ENCODE data around the gene ANKRD52. TPM values are rescaled to one million over a fixed set of nuclear protein-coding genes. Genes with fewer than 3 reads are reported as not detected.
A peak's percentile ranks its signal among the peaks of the same experiment; 100 is the strongest.

ANKRD52 gene
- total RNA-seq, 1 donor from 2014 or later: 48.5 TPM

DNA sequence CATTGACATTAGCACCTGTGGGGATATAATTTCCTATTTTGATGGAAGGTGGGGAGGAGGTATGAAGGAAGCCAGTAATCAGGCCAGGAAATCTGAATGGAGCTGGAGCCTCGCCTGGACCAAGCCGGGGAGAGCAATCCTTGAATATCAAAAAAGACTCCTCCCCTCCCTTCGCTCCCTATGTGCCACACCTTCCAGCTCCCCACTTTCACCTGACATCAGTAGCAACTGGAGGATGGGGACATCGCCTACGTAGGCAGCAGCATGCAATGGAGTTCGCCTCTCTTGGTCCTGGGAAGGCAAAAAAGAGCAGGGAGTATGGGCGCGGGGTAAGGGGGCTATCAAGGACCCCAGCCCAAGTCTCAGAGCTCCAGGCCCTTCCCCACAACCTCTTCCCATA, 1.1 kb downstream of the ANKRD52 start:
- Mint-ChIP-seq H3K9me3 (ENCODE audit: unreplicated experiment) (no peaks in the 10 kb centered on the region), H3K4me3 (ENCODE audit: unreplicated experiment) (peak overlapping the region; percentile 94), H3K4me1 (ENCODE audit: unreplicated experiment) (peaks cover 14% of the 10 kb centered on the region), H3K27ac (ENCODE audit: unreplicated experiment) (no peak overlapping the region), H3K27me3 (ENCODE audit: unreplicated experiment) (peaks cover 9% of the 10 kb centered on the region), H3K36me3 (ENCODE audit: low read depth, unreplicated experiment) (peaks cover 29% of the 10 kb centered on the region)
- no peak for DNase-seq (ENCODE audit: low spot score)
- TF ChIP-seq, protein P1, sequence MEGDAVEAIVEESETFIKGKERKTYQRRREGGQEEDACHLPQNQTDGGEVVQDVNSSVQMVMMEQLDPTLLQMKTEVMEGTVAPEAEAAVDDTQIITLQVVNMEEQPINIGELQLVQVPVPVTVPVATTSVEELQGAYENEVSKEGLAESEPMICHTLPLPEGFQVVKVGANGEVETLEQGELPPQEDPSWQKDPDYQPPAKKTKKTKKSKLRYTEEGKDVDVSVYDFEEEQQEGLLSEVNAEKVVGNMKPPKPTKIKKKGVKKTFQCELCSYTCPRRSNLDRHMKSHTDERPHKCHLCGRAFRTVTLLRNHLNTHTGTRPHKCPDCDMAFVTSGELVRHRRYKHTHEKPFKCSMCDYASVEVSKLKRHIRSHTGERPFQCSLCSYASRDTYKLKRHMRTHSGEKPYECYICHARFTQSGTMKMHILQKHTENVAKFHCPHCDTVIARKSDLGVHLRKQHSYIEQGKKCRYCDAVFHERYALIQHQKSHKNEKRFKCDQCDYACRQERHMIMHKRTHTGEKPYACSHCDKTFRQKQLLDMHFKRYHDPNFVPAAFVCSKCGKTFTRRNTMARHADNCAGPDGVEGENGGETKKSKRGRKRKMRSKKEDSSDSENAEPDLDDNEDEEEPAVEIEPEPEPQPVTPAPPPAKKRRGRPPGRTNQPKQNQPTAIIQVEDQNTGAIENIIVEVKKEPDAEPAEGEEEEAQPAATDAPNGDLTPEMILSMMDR (IDR thresholded peaks at IDR 0.05; ENCODE audit: unreplicated experiment): no peak

DNA sequence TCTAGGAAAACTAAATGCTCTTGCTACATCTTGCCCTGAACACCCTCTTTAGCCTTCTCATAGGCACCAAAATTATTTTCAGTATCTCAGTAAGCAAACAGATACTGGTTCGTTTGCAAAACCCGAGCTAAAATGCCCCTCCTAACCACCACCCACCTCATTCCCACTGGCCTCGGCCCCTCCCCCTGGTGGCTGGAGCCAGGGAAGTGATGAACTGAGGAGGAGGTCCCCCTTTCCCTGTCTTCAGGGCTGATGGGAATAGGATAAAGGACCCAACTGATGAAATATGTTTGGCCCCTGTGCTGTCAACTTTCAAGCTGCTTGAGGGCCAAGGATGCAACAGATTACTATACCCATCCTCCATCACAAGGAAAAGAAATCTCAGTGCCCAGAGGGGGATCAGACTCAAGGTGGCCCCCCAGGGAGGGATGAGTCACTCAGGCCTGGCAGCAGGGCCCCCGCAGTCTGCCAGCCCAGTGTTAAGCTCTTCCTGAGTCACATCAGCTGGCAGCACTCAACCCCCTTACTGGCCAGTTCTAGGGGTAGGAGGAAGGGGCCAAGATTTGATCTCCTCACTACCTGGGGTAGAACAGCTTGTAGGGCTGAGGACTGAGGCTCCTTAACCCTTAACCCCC, 1.7 kb downstream of the ANKRD52 start:
- Mint-ChIP-seq H3K9me3 (ENCODE audit: unreplicated experiment) (no peaks in the 10 kb centered on the region), H3K27ac (ENCODE audit: unreplicated experiment) (peak overlapping the region; percentile 48), H3K4me1 (ENCODE audit: unreplicated experiment) (peaks cover 14% of the 10 kb centered on the region), H3K4me3 (ENCODE audit: unreplicated experiment) (peak overlapping the region; percentile 94), H3K36me3 (ENCODE audit: low read depth, unreplicated experiment) (peaks cover 35% of the 10 kb centered on the region), H3K27me3 (ENCODE audit: unreplicated experiment) (peaks cover 9% of the 10 kb centered on the region)
- no peak for DNase-seq (ENCODE audit: low spot score)
- TF ChIP-seq, protein P1 (IDR thresholded peaks at IDR 0.05; ENCODE audit: unreplicated experiment): no peak

DNA sequence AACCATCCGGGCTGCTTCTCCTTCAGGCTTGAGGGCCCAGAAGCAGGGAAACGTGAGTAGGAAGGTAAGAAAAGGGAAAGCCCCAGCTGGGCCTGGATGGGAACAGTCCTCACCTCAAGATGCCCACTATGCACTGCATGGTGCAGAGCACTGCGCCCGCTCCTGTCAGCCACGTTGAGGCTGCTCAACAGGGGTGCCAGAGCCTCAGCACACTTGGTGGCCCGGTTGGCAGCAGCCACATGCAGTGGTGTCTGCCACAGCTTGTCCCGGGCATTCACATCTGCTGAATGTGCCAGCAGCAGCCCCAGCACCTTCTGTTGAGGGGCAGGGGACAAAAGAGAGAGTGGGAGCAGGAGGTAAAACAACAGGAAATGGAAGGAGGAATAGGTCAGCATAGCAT, 2.5 kb downstream of the ANKRD52 start:
- H3K27ac Mint-ChIP-seq (ENCODE audit: unreplicated experiment): no peak overlapping the region
- H3K36me3 Mint-ChIP-seq (ENCODE audit: low read depth, unreplicated experiment): peaks cover 35% of the 10 kb centered on the region
- TF ChIP-seq, protein P1 (IDR thresholded peaks at IDR 0.05; ENCODE audit: unreplicated experiment): no peak
- H3K4me3 Mint-ChIP-seq (ENCODE audit: unreplicated experiment): peak overlapping the region; percentile 78
- no peak for DNase-seq (ENCODE audit: low spot score)
- H3K27me3 Mint-ChIP-seq (ENCODE audit: unreplicated experiment): peaks cover 9% of the 10 kb centered on the region
- no peaks in the 10 kb centered on the region for H3K9me3 Mint-ChIP-seq (ENCODE audit: unreplicated experiment)
- peaks cover 14% of the 10 kb centered on the region for H3K4me1 Mint-ChIP-seq (ENCODE audit: unreplicated experiment)

DNA sequence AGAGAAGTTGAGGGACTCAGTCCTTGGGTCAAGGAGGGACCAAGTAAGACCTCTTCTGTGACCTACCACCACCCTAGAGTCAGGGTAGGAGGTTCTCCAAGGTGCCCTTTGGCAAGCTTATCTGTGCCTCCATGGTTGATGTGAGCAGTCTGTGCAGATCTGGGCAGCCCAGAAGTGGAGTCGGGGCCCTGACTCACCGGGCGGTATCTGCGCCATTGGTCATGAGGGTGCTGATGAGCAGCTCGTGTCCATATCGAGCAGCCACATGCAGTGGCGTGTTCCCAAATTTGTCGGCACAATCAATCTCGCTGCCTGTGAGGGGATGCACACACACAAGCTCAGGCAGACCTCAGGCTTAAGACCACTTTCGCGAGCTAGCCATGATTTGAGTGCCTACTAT, 5.1 kb downstream of the ANKRD52 start:
- peaks cover 7% of the 10 kb centered on the region for H3K27me3 Mint-ChIP-seq (ENCODE audit: unreplicated experiment)
- no peak overlapping the region for H3K4me3 Mint-ChIP-seq (ENCODE audit: unreplicated experiment)
- TF ChIP-seq, protein P1 (IDR thresholded peaks at IDR 0.05; ENCODE audit: unreplicated experiment): no peak
- DNase-seq (ENCODE audit: low spot score): no peak
- no peaks in the 10 kb centered on the region for H3K9me3 Mint-ChIP-seq (ENCODE audit: unreplicated experiment)
- H3K36me3 Mint-ChIP-seq (ENCODE audit: low read depth, unreplicated experiment): peaks cover 39% of the 10 kb centered on the region
- H3K27ac Mint-ChIP-seq (ENCODE audit: unreplicated experiment): peak overlapping the region; percentile 18
- H3K4me1 Mint-ChIP-seq (ENCODE audit: unreplicated experiment): peaks cover 8% of the 10 kb centered on the region

DNA sequence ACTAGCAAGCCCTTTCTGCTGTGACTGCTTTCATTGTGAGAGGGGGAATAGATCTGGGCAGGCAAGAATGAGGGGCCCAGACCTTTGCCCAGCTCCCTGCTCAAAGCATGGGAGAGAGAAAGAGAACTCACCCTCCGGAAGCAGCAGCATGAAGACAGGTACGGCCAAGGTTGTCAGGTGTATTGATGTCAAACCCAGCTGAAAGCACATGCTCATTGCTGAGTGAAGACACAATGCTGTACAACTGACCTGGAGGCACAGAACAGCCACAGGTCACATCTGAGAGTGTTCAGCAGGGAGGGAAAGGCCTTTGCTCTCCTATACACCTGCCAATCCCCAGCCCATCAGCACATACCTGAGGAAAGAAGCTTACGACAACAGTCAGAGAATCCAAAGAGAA, 5.5 kb downstream of the ANKRD52 start:
- Mint-ChIP-seq H3K27me3 (ENCODE audit: unreplicated experiment) (peaks cover 7% of the 10 kb centered on the region), H3K4me3 (ENCODE audit: unreplicated experiment) (peak overlapping the region; percentile 47), H3K36me3 (ENCODE audit: low read depth, unreplicated experiment) (peaks cover 41% of the 10 kb centered on the region), H3K9me3 (ENCODE audit: unreplicated experiment) (no peaks in the 10 kb centered on the region), H3K27ac (ENCODE audit: unreplicated experiment) (peak overlapping the region; percentile 18), H3K4me1 (ENCODE audit: unreplicated experiment) (peaks cover 8% of the 10 kb centered on the region)
- no peak for DNase-seq (ENCODE audit: low spot score)
- TF ChIP-seq, protein P1 (IDR thresholded peaks at IDR 0.05; ENCODE audit: unreplicated experiment): no peak

All from endothelial cell (in vitro differentiated cells).